Middle frontal gyrus (tissue), 1 donor: Measurements from ENCODE around the gene NDST1.

Source experiments
- DNase-seq: peaks from one replicate; pipeline ENCODE4 v3.0.0-alpha.2; 2015; ENCODE audit warnings: low spot score; ENCODE audit errors: extremely low spot score

Gene NDST1

GRCh38 chr5:150541895-150542294 lies 34.0 kb downstream of the NDST1 start:
- no peak for DNase-seq

GRCh38 chr5:150542933-150543445 lies 35.1 kb downstream of the NDST1 start:
- DNase-seq, result no peak

- peak; percentile 25 for DNase-seq
Measured at GRCh38 chr5:150544611-150545219, 36.8 kb downstream of the NDST1 start.

GRCh38 chr5:150545246-150545645 lies 37.3 kb downstream of the NDST1 start:
- no peak for DNase-seq

GRCh38 chr5:150548123-150548522 lies 40.2 kb downstream of the NDST1 start:
- DNase-seq, result no peak

GRCh38 chr5:150549735-150550134 lies 41.8 kb downstream of the NDST1 start:
- DNase-seq, result no peak

- DNase-seq, result no peak
Measured at GRCh38 chr5:150550286-150550685, 42.4 kb downstream of the NDST1 start.

GRCh38 chr5:150551066-150551465 lies 43.1 kb downstream of the NDST1 start:
- DNase-seq, result no peak

GRCh38 chr5:150553402-150553801 lies 45.5 kb downstream of the NDST1 start:
- no peak for DNase-seq

GRCh38 chr5:150553911-150554310 lies 46.0 kb downstream of the NDST1 start:
- DNase-seq, result no peak

GRCh38 chr5:150554857-150555256 lies 46.9 kb downstream of the NDST1 start:
- DNase-seq, result no peak

- DNase-seq, result no peak
Measured at GRCh38 chr5:150556106-150556505, 48.2 kb downstream of the NDST1 start.

GRCh38 chr5:150556859-150557508 lies 49.1 kb downstream of the NDST1 start:
- DNase-seq, result no peak

- no peak for DNase-seq
Measured at GRCh38 chr5:150557509-150557872, 49.6 kb downstream of the NDST1 start.

GRCh38 chr5:150558088-150558621 lies 50.2 kb downstream of the NDST1 start:
- DNase-seq, result no peak

GRCh38 chr5:150559088-150559487 lies 51.2 kb downstream of the NDST1 start:
- DNase-seq, result no peak

- no peak for DNase-seq
Measured at GRCh38 chr5:150559701-150560100, 51.8 kb downstream of the NDST1 start.

GRCh38 chr5:150560401-150561191 lies 52.7 kb downstream of the NDST1 start:
- peak; percentile 79 for DNase-seq

GRCh38 chr5:150561192-150561512 lies 53.2 kb downstream of the NDST1 start:
- no peak for DNase-seq

GRCh38 chr5:150561571-150562275 lies 53.8 kb downstream of the NDST1 start:
- no peak for DNase-seq

GRCh38 chr5:150562832-150563231 lies 54.9 kb downstream of the NDST1 start:
- no peak for DNase-seq

- DNase-seq, result no peak
Measured at GRCh38 chr5:150565868-150566267, 57.9 kb downstream of the NDST1 start.
